Fibroblast of peridontal ligament (primary cell): ENCODE results near the gene PPP1R12B.
"Not testable (repeated sequence)": the region's sequence is repeated elsewhere in the genome, so short reads cannot be mapped to it uniquely, and the experiment has no call there.

Experiments
- DNase-seq: peaks from one replicate; pipeline ENCODE4 v3.0.0-alpha.2; 2010; ENCODE audit errors: extremely low read depth

The PPP1R12B gene

GRCh38 chr1:202580619-202581018, 232.1 kb downstream of the PPP1R12B start:
- no peak for DNase-seq

GRCh38 chr1:202582350-202582749, 233.9 kb downstream of the PPP1R12B start:
- DNase-seq = not testable (repeated sequence)

- no peak for DNase-seq
Measured at GRCh38 chr1:202584707-202585589, 236.4 kb downstream of the PPP1R12B start.

GRCh38 chr1:202585590-202585933, 237.1 kb downstream of the PPP1R12B start:
- peak; percentile 65 for DNase-seq

- DNase-seq = peak; percentile 52
Measured at GRCh38 chr1:202586018-202586821, 237.7 kb downstream of the PPP1R12B start.

- DNase-seq = no peak
Measured at GRCh38 chr1:202586871-202587270, 238.4 kb downstream of the PPP1R12B start.

- DNase-seq = no peak
Measured at GRCh38 chr1:202587859-202588485, 239.5 kb downstream of the PPP1R12B start.

- no peak for DNase-seq
Measured at GRCh38 chr1:202588503-202589189, 240.1 kb downstream of the PPP1R12B start.

- DNase-seq = peak; percentile 98
Measured at GRCh38 chr1:202589190-202589930, 240.9 kb downstream of the PPP1R12B start.

- DNase-seq = no peak
Measured at GRCh38 chr1:202590126-202590525, 241.6 kb downstream of the PPP1R12B start.

- DNase-seq = no peak
Measured at GRCh38 chr1:202590975-202591411, 242.5 kb downstream of the PPP1R12B start.

GRCh38 chr1:202591515-202591914, 243.0 kb downstream of the PPP1R12B start:
- DNase-seq = no peak

- no peak for DNase-seq
Measured at GRCh38 chr1:202592146-202592545, 243.6 kb downstream of the PPP1R12B start.

GRCh38 chr1:202593845-202594244, 245.3 kb downstream of the PPP1R12B start:
- DNase-seq = no peak

GRCh38 chr1:202596638-202597037, 248.1 kb downstream of the PPP1R12B start:
- no peak for DNase-seq

GRCh38 chr1:202597090-202597761, 248.7 kb downstream of the PPP1R12B start:
- DNase-seq = no peak

GRCh38 chr1:202599669-202600431, 251.4 kb downstream of the PPP1R12B start:
- peak; percentile 80 for DNase-seq

- DNase-seq = no peak
Measured at GRCh38 chr1:202600432-202601041, 252.0 kb downstream of the PPP1R12B start.

- DNase-seq = no peak
Measured at GRCh38 chr1:202603435-202603834, 254.9 kb downstream of the PPP1R12B start.
